PC-3 (cell line): ENCODE results near the gene ESRP2. TPM values are rescaled to one million over a fixed set of nuclear protein-coding genes. Genes with fewer than 3 reads are reported as not detected.

Experiments
- ATAC-seq: fragments of 200-7000 bp; cut with Tn5 transposase; 2 replicates; pipeline ENCODE4 v1.9.1; 2020; ENCODE audit warnings: mild to moderate bottlenecking, moderate library complexity
- BruUV-seq: library from RNA; stranded (reverse); fragments of 400-500 nt; replicated peaks from 2 replicates; lab custom pipeline; 2021; lab: Mats Ljungman, UMichigan
- CTCF ChIA-PET: fragments of 300-600 bp; sonication (Branson Sonifier 250); formaldehyde crosslinking; loops from one replicate; lab custom pipeline; 2022; ENCODE audit warnings: antibody characterized with exemption; lab: Charles Lee
- POLR2A ChIA-PET: fragments of 300-600 bp; sonication (Branson Sonifier 250); formaldehyde crosslinking; loops from one replicate; lab custom pipeline; 2022; ENCODE audit warnings: antibody characterized with exemption; ENCODE audit not compliant: unreplicated experiment; lab: Charles Lee
- DNase-seq: peaks from one replicate; pipeline ENCODE4 v3.0.0-alpha.2; 2015
- H2AFZ ChIP-seq: fragments of 300-600 bp; sonication (generic); 2 replicates; pipeline ENCODE4 v1.6.0; 2016; ENCODE audit warnings: antibody characterized with exemption, low read length
- H3F3A ChIP-seq: fragments of 300-600 bp; sonication (generic); one replicate; pipeline ENCODE4 v1.6.0; 2017; ENCODE audit warnings: antibody characterized with exemption, low read length, control low read depth, mild to moderate bottlenecking; ENCODE audit not compliant: unreplicated experiment
- H3K27ac ChIP-seq: fragments of 300-600 bp; sonication (generic); 2 replicates; pipeline ENCODE4 v1.5.1; 2016; ENCODE audit warnings: mild to moderate bottlenecking, low read length
- H3K27me3 ChIP-seq: fragments of 300-600 bp; sonication (generic); 2 replicates; pipeline ENCODE4 v1.6.1; 2016; ENCODE audit warnings: low read length, mixed read lengths
- H3K36me3 ChIP-seq: fragments of 300-600 bp; sonication (generic); 2 replicates; pipeline ENCODE4 v1.6.1; 2016; ENCODE audit warnings: low read depth, mixed run types, low read length, mixed read lengths
- H3K4me1 ChIP-seq: fragments of 300-600 bp; sonication (generic); 2 replicates; pipeline ENCODE4 v1.5.1; 2016; ENCODE audit warnings: low read length; ENCODE audit not compliant: insufficient read depth
- H3K4me2 ChIP-seq: fragments of 300-600 bp; sonication (generic); 2 replicates; pipeline ENCODE4 v1.6.0; 2016; ENCODE audit warnings: low read length
- H3K4me3 ChIP-seq: fragments of 300-600 bp; sonication (generic); 2 replicates; pipeline ENCODE4 v1.5.1; 2016; ENCODE audit warnings: mild to moderate bottlenecking, low read length, mixed read lengths
- H3K79me2 ChIP-seq: fragments of 300-600 bp; sonication (generic); 2 replicates; pipeline ENCODE4 v1.6.1; 2017; ENCODE audit warnings: low read length, mixed read lengths
- H3K9ac ChIP-seq: fragments of 300-600 bp; sonication (generic); 2 replicates; pipeline ENCODE4 v1.6.0; 2016; ENCODE audit warnings: mild to moderate bottlenecking, low read length
- H3K9me2 ChIP-seq: fragments of 300-600 bp; sonication (generic); replicated peaks from 2 replicates; pipeline ENCODE4 v1.6.1; 2016; ENCODE audit warnings: mixed run types, low read length, mixed read lengths
- H3K9me3 ChIP-seq: fragments of 300-600 bp; sonication (generic); 2 replicates; pipeline ENCODE4 v1.6.1; 2016; ENCODE audit warnings: low read length, mixed read lengths
- H4K20me1 ChIP-seq: fragments of 300-600 bp; sonication (generic); 2 replicates; pipeline ENCODE4 v1.6.1; 2016; ENCODE audit warnings: low read length, mixed read lengths
- CTCF ChIP-seq: fragments of 300-600 bp; sonication (generic); conservative IDR thresholded peaks from 2 replicates; pipeline ENCODE4 v1.5.1; 2017; ENCODE audit warnings: antibody characterized with exemption, low read depth, mild to moderate bottlenecking, low read length
- EZH2 ChIP-seq: fragments of 300-600 bp; sonication (generic); IDR thresholded peaks from one replicate; pipeline ENCODE4 v1.6.1; 2017; ENCODE audit warnings: antibody characterized with exemption, mild to moderate bottlenecking, low read length; ENCODE audit not compliant: unreplicated experiment
- EZH2phosphoT487 ChIP-seq: fragments of 300-600 bp; sonication (generic); IDR thresholded peaks from 2 replicates; pipeline ENCODE4 v1.6.1; 2018; ENCODE audit warnings: mild to moderate bottlenecking, antibody characterized with exemption, low read length, borderline replicate concordance
- intact Hi-C: fragments of 100-400 bp; cut with micrococcal nuclease; formaldehyde crosslinking; loops from 2 replicates; pipeline ENCODE4 v1.9.0; 2023
- microRNA-seq: library from miRNA; unstranded; fragments of <30 nt; microRNA quantifications from one replicate; pipeline ENCODE4 v1.1.0, GENCODE V29; 2020; ENCODE audit not compliant: unreplicated experiment
- total RNA-seq: library from RNA; depleted of rRNA; stranded (reverse); fragments of >200 nt; gene quantifications from 2 replicates; pipeline ENCODE4 v1.2.3, GENCODE V29; 2014; rRNA removed

Gene ESRP2
- total RNA-seq, 1 experiment from 2014 or later = 46.9 TPM

- no peaks in the 10 kb centered on the region for H3K36me3 ChIP-seq
- intact Hi-C loops = no loop called here
- no peak overlapping the region for H3K4me3 ChIP-seq
- ChIA-PET CTCF (interaction anchor here (0.6 kb wide), 1 partner anchor 50 kb away, joined by 7 read pairs; no protein-coding TSS in a partner anchor), POLR2A (no interaction called here)
- no peaks in the 10 kb centered on the region for H3K27me3 ChIP-seq
- H3K9me3 ChIP-seq = no peaks in the 10 kb centered on the region
- TF ChIP-seq EZH2 (no peak), CTCF (no peak), EZH2phosphoT487 (no peak)
- no peak overlapping the region for H2AFZ ChIP-seq
- H3F3A ChIP-seq = no peaks in the 10 kb centered on the region
- no peaks in the 10 kb centered on the region for H3K9me2 ChIP-seq
- BruUV-seq = no TSS peak
- DNase-seq (no peak), ATAC-seq (no peak)
- no peaks in the 10 kb centered on the region for H3K4me1 ChIP-seq
- no peak overlapping the region for H3K27ac ChIP-seq
- H3K9ac ChIP-seq = no peak overlapping the region
- no peaks in the 10 kb centered on the region for H3K79me2 ChIP-seq
- H4K20me1 ChIP-seq = no peaks in the 10 kb centered on the region
- no peak overlapping the region for H3K4me2 ChIP-seq
Measured at GRCh38 chr16:68179196-68179795, 56.6 kb downstream of the ESRP2 start.

Small RNAs within 50 kb of the gene (microRNA-seq; reads per million reads assigned to microRNA genes)
- 2.0 reads per million for gene MIR6773

Other genes starting within 250 kb of the ESRP2 start
- gene DPEP2, start 236.6 kb downstream of the ESRP2 start, total RNA-seq = not detected in 2 replicates
- not detected in 2 replicates for gene DPEP2NB, start 220.2 kb downstream of the ESRP2 start, total RNA-seq
- 13.4 and 16.6 TPM in 2 replicates for gene DDX28, start 212.9 kb downstream of the ESRP2 start, total RNA-seq
- gene DUS2, start 212.8 kb downstream of the ESRP2 start, total RNA-seq = 19.9 and 21.4 TPM in 2 replicates
- gene NFATC3, start 150.8 kb downstream of the ESRP2 start, total RNA-seq = 12.1 and 14.5 TPM in 2 replicates
- 16.4 and 16.8 TPM in 2 replicates for gene PLA2G15, start 9.2 kb upstream of the ESRP2 start, total RNA-seq
- 22.2 and 24.7 TPM in 2 replicates for gene SLC7A6, start 28.4 kb upstream of the ESRP2 start, total RNA-seq
- 12.6 TPM in 2 replicates for gene SLC7A6OS, start 74.8 kb upstream of the ESRP2 start, total RNA-seq
- gene PRMT7, start 74.9 kb upstream of the ESRP2 start, total RNA-seq = 46.4 and 48.1 TPM in 2 replicates
- gene SMPD3, start 212.4 kb upstream of the ESRP2 start, total RNA-seq = 0.06 TPM in 1 of 2 replicates, not detected in the other